Measurements from ENCODE around the gene CAMK4.

CAMK4 gene

DNA sequence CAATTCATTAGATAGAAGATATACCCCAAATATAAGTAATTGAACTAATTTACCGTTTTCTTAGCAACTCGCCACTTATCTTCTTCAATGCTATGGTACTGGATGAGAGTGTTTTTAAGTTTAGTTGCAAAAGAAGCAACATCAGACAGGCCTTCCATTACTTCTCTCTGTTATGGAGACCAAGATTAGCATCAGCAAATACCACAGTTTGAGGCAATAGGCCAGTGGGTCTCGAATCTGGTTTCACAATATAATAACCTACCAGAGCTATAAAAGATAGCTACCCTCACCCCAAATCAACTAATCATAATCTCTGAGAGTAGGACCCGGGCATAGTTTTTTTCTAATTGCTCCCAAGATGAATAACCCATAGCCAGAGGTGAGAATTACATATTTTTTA lies 283.1 kb downstream of the CAMK4 start:
- DNase-seq = no peak

- no peak for DNase-seq
Observed at GRCh38 chr5:111509119-111509518, 284.9 kb downstream of the CAMK4 start.

GRCh38 chr5:111511174-111511830 lies 287.1 kb downstream of the CAMK4 start:
- DNase-seq = no peak

GRCh38 chr5:111511831-111512374 lies 287.7 kb downstream of the CAMK4 start:
- DNase-seq = no peak

GRCh38 chr5:111512375-111513130 lies 288.4 kb downstream of the CAMK4 start, which contains the start of gene STARD4:
TSS of gene STARD4 (minus strand) at chr5:111512535. CDS start at chr5:111507433, 5,102 bp downstream.
- peak; percentile 94 for DNase-seq

- DNase-seq = no peak
Observed at GRCh38 chr5:111513131-111513520, 288.9 kb downstream of the CAMK4 start.

DNA sequence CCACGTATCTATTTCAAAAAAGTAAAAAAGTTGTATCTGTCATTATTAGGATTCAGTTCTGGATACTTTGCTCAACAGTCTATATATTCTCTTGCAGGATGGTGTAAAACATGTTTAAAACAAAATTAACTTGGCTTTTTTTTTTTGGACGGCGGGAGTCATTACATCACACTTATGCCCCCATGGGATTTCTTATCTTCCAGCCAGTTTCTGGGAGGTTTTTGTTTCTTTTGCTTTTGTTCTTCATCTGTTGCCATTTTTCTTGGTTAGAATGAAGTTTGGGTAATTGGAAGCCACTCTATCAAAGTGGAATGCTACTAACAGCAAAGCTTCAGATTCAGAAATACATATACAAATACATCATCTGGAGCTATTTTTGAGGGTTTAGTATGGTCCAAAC lies 289.9 kb downstream of the CAMK4 start:
- no peak for DNase-seq

- DNase-seq = no peak
Observed at GRCh38 chr5:111517853-111518501, 293.8 kb downstream of the CAMK4 start.

GRCh38 chr5:111518777-111519176 lies 294.6 kb downstream of the CAMK4 start:
- no peak for DNase-seq

DNA sequence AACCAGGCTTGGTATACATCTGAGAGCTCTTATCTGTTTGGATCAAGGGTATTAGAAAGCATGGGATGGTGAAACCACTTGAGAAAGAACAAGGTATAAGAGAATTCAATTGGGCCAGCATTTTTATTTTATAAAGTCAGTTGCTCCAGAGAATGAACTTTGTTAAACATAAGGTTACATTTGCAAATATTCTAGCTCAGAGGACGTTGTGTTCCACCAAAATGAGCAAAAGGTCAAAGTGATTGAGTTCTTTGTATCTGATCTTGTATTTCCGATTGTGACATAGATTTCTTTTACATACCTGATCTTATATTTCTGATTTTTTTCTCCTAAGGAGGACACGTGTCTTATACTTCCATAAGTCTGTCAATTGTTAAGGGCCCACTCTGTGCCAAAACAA lies 296.7 kb downstream of the CAMK4 start:
- no peak for DNase-seq

DNA sequence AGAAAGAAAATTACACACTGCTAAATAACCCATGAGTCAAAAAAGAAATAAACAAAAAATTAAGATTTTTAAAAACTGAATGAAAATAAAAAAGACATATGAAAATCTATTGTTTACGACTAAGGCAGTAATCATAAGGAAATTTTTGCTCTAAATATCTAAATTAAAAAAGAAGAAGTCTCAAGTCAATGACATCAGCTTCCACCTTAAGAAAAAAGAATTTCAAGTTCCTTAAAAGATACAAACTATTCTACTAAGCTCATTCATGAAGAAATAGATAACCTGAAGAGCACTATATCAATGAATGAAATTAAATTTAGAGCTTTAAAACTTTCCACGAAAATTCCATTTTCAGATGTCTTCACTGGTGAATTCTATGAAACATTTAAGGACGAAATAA lies 303.9 kb downstream of the CAMK4 start:
- DNase-seq = peak; percentile 25

DNA sequence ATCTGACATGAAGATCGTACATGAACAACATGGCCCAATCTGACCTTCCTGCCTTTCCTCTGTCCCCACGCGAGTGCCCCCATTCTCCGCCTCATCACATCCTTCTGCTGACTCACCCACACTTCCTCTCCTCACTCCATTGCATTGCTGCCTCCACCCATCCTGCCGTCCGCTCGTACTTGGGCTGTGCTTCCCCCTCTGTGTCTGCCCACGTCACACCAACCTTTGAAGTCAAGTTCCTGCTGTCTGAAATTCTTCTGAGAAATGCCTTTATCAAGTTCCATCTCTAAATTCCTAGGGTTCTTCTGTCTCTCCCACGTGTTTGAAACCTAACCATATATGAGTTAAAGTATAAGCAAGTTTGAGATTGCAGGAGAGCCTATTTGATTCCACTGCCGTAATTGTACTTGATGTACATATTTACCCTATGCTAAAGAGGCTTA lies 306.1 kb downstream of the CAMK4 start:
- DNase-seq = peak; percentile 89

- peak; percentile 78 for DNase-seq
Observed at GRCh38 chr5:111532886-111533582, 308.9 kb downstream of the CAMK4 start.

- no peak for DNase-seq
Observed at GRCh38 chr5:111535879-111536549, 311.8 kb downstream of the CAMK4 start.

DNA sequence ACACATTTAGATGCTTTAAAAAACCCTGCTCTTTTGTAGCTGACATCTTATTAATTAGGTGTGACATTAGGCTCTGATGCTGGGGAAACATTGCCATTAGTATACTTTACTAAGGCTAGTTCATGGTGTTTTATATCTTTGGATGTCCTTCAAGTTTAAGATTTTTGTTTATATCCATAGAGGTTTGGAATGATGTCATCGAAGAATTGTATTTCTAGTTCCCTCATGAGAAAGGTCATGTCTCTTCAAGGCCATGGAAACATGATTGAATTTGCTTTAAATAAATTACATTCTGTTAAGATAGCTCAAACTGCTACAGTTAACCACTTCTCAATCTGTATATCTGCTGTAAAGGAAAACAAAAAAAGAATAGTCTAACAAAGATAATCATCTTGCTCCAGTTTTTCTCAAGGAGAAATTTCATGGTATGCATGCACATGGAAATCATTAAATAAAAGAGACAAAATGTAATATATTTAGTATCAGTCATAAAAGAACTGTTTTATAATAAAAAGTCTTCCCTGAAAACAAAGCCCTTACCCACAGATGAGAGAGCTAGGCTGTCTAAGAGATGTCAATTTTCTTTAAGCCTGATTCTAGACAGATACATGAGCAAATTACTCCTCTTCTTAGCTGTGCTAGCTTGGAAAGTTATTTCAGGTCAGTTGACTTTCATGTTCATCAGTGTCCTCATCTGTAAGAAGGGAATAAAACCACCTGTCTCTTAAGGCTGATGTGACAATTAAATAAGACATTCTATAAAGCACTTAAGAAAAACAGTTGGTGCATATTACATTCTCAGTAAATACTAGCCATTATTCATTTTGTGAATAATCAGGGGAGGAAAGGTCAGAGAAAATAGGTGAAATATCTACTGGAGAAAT lies 313.2 kb downstream of the CAMK4 start:
- DNase-seq = no peak

All from MV-4-11 (cell line).